Stimulated activated CD4-positive, alpha-beta T cell treated with anti-CD3 and anti-CD28 coated beads, Interleukin-12 subunit alpha, Interleukin-12 subunit beta, amount 100 ng/mL, for 24 hours (primary cell): ENCODE data around the gene OR9G1.
"Not testable (repeated sequence)": the region's sequence is repeated elsewhere in the genome, so short reads cannot be mapped to it uniquely, and the experiment has no call there.

Source experiments
- DNase-seq, 2 experiments: peaks; one replicate each; pipeline ENCODE4 v3.0.0-alpha.2; 2020; ENCODE audit warnings: low read depth in 2 of 2

Gene OR9G1, protein sequence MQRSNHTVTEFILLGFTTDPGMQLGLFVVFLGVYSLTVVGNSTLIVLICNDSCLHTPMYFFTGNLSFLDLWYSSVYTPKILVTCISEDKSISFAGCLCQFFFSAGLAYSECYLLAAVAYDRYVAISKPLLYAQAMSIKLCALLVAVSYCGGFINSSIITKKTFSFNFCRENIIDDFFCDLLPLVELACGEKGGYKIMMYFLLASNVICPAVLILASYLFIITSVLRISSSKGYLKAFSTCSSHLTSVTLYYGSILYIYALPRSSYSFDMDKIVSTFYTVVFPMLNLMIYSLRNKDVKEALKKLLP

DNA sequence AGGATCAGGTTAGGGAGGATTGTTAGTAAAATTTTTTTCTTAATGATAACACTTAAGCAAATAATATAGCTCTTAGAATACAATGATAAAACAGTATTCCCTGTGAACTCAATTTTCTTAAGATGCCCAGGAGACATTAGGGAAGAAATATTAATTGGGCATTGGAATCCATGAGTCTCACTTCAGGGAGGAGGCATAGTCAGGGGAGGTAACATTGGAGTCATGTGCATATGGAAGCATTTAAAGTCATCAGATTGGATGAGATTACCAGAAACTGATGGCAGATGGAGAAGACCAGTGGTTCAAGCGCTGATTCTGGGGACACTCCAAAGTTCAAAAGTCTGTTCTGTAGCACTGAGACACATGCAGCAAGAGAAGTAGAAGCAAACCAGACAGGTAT, at the start of gene OR9G1:
Gene OR9G1 (plus strand): TSS at position 301 of the 400 bp plus-strand sequence. CDS start 1,293 bp downstream, outside the sequence.
- no peak for DNase-seq

DNA sequence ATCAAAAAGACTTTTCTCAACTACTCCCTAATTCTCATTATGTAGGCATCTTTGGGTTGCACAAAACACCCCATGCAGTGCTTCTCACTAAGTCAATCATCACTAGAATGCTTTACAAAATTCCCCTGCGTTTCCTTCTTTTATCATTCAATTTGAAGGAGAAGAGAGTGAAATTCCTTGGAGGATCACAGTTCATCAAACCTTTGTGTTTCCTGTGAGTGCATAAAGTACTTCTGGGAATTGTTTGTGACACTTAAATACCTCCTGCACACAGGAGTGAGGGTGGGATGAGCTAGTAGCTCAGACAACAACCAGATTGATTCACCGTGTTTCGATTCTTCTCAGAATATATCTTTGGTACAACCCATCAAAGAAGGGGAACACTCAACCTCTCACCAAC, 39.1 kb upstream of the OR9G1 start:
- no peak for DNase-seq

DNA sequence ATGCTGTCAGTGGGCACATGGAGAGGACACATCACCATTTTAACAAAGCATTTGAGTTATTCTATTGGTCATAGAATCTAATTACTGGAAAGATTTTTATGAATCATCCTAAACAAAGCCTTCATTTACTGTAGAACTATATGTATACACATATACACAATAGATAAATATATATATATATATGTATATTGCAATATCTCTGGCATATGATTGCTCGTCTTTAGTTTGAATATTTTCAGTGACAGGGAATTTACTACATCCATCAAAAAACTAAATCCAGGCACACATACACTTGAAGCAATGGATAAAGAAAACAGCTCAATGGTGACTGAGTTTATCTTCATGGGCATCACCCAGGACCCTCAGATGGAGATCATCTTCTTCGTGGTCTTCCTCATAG, 35.5 kb upstream of the OR9G1 start, which contains the start of gene OR5AR1:
Gene OR5AR1 (plus strand): TSS at position 301 of the 400 bp plus-strand sequence. CDS start 0 bp downstream, at position 301.
- DNase-seq = no peak

DNA sequence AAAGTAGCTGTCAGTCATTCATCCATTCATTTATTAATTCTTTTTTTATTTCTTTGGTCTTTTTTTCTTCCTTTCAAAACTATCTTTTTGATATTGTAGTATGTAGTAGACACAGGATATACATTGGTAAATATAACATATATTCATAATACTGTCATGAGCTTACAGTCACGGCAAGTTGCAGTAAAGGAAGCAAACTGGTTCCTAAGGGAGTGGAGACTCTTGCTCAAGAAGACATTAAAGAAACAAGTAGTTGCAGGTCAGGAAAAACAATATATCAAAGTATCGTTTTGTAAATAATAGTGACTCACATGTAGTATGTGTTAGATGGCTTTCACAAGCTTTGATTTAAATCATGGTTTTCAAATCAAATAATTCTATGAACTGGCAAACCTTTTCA, 27.9 kb upstream of the OR9G1 start:
- DNase-seq = no peak

DNA sequence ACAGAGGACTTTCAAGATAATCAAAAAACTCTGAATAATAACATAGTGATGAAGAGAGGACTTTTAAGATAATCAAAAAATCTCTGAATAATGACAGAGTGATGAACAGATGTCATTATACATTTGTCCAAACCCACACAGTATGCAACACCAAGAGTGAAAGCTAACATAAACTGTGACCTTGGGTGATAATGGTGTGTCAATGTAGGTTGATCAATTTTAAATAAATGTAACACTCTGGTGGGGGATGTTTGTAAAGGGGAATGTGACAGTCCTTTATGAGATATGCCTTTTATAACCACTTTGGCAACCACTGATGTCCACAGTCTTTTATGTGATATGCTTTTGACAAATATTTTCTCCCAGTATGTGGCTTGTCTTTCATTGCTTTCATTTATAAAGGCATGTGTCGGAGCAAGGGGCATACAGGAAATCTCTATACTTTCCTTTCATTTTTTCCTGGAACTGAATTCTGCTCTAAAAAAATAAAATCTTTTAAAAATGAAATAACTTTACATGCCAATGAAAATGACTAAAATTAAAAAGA, 10.3 kb upstream of the OR9G1 start:
- no peak for DNase-seq

DNA sequence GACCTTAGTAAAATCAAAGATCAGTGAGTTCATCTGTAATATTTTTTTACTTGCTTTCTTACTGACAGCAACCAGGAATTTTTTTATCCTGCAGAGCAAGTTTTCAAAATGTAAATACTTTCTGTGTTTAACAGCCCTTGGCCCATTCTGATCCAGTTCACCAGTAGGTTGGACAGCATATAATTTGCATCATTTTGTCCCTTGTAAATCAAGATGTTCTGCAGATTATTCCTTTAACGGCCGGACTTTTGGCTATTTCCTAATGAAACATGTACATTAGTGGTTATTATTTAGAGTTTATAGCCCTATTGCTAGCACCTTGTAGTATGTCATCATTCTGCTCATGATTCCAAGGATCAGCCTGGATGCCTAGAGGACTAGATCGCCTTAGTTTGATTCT, 7.7 kb upstream of the OR9G1 start:
- not testable (repeated sequence) for DNase-seq

DNA sequence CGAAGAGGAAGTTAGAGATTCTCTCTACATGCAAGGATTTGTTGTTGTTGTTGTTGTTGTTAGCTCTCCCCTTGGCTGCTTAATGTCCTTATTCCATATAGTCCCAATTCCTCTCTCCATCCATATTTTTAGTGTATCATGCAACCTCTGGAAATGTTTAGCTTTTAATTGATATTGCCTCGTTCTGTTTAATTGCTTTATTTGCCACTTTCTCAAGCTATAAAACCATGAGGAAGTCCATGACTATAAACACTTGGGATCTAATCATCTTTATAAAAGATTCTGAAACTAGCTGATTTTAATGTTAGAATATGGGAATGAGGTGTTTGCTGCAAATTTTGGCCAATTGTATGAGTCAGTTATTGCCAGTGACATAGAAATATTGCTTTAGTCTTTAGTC, 5.5 kb upstream of the OR9G1 start:
- DNase-seq = no peak

DNA sequence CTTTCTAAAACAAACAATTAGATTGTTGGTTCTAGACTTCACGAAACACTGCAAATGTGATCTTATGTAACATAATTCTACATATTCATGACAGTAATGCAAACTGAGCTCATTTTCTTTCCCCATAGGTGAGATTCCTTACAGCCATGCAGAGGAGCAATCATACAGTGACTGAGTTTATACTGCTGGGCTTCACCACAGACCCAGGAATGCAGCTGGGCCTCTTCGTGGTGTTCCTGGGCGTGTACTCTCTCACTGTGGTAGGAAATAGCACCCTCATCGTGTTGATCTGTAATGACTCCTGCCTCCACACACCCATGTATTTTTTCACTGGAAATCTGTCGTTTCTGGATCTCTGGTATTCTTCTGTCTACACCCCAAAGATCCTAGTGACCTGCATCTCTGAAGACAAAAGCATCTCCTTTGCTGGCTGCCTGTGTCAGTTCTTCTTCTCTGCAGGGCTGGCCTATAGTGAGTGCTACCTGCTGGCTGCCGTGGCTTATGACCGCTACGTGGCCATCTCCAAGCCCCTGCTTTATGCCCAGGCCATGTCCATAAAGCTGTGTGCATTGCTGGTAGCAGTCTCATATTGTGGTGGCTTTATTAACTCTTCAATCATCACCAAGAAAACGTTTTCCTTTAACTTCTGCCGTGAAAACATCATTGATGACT, 1.5 kb downstream of the OR9G1 start:
- DNase-seq = no peak

DNA sequence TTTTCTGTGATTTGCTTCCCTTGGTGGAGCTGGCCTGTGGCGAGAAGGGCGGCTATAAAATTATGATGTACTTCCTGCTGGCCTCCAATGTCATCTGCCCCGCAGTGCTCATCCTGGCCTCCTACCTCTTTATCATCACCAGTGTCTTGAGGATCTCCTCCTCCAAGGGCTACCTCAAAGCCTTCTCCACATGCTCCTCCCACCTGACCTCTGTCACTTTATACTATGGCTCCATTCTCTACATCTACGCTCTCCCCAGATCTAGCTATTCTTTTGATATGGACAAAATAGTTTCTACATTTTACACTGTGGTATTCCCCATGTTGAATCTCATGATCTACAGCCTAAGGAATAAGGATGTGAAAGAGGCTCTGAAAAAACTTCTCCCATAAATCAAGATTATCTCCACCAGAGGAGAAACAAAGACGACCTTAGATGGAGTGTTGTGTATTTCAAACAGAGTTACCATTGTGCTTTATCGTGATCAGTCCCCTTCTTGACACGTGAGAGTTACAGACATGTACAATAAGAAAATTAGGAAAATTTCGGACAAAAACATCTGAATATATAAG, 2.1 kb downstream of the OR9G1 start:
- no peak for DNase-seq

DNA sequence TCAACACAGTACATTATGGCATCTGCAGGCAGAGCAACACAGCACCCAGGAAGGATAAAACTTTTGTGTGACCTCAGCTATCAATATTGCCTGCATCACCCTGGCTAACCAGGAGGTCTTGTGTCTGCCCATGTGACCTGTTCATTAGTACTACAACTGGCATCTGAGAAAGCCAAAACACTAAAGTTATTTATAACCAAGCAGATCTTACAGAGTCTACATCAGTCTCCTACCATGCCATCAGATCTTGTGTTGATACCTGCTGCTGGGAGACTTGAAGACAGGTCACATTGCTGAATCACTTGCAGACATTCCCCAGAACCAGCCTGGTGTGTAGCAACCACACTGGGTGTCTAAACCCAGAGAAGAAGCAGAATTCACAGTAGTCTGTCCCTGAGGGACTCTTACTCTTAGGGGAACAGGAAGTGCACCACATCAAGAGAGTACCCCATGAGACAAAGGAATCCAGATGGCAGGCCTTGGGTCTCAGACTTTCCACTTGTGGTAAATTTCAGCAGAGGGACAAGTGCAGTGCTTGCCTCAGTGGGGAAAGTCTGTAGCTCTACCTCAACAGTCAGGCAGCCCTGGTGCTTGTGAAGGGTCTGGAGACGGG, 7.0 kb downstream of the OR9G1 start:
- DNase-seq = no peak

DNA sequence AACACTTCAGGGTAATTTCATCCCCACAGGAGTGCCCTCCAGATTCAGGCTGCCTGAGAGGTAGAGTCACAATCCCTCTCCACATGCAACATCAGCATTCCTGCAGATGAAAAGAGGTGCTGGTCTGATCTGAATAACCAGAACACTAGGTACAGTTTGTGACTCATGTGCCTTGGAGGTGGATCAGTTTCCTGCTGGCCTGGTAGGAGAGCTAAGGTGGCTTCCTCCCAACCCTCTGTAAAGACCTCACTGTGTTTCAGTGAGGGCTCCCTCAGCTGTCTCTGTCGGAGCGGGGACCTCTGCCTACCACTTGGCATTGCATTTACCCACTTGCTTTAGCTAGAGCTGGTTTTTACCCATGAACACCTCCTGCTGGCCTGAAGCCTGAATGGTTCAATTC, 7.6 kb downstream of the OR9G1 start:
- no peak for DNase-seq

DNA sequence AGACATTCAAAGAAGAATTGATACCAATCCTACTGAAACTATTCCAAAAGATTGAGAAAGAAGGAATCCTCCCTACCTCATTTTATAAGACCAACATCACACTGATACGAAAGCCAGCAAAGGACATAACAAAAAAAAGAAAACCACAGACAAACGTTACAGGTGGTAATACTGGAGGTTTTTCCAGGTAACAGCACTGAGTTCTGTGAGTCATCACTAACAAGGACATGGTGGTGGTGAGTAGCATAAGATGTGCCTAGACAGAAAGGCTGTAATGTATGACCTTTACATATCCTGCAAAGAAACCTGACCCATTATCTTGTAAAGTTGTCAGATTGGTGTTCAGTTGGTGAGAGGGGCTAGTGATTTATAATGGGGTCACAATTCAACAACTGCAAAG, 15.3 kb downstream of the OR9G1 start:
- DNase-seq = no peak

DNA sequence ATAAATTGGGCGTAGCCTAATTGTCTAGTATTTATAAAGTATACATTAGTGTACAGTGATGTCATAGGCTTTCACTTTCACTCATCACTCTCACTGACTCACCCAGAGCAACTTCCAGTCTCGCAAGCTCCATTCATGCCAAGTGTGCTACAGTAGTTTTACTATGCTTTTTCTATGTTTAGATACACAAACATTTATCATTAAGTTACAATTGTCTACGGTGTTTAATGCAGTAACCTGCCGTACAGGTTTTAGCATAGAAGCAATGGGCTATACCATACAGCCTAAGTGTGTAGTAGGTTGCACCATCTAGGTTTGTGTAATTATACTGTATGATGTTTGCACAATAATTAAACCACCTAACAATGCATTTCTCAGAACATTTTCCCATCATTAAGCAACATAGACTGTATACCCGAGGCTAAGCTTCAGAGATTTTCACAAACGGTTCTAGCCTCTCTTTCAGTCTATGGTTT, 17.5 kb downstream of the OR9G1 start:
- no peak for DNase-seq

DNA sequence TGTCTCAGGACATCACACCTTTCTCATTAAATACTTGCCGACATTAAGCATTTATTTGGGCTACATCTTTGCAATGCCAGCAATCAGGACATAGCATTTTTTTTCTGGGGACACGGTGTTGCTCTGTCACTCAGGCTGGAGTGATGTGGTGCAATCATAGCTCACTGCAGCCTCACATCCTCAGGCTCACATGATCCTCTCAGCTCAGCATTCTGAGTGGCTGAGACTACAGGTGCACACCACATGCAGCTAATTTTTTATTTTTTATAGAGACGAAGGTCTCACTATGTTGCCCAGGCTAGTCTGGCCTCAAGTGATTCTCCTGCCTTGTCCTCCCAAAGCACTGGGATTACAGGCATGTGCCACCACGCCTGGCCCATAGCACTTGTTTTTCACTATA, 21.6 kb downstream of the OR9G1 start:
- no peak for DNase-seq

DNA sequence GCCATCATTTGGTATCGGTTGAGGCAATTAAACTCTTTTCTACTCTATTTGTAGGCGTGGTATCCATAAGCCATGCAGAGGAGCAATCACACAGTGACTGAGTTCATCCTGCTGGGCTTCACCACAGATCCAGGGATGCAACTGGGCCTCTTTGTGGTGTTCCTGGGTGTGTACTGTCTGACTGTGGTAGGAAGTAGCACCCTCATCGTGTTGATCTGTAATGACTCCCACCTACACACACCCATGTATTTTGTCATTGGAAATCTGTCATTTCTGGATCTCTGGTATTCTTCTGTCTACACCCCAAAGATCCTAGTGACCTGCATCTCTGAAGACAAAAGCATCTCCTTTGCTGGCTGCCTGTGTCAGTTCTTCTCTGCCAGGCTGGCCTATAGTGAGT, 41.2 kb downstream of the OR9G1 start:
- DNase-seq = no peak

DNA sequence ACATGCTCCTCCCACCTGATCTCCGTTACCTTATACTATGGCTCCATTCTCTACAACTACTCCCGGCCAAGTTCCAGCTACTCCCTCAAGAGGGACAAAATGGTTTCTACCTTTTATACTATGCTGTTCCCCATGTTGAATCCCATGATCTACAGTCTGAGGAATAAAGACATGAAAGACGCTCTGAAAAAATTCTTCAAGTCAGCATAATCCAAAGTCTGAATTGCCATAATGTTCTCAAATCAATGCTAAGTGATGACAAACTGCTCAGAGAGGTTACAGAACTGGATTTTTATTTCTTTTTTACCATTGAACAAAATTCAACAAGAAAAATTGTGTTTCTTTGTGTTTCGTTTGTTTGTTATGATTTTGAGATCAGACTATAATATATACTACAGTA, 42.0 kb downstream of the OR9G1 start:
- no peak for DNase-seq

DNA sequence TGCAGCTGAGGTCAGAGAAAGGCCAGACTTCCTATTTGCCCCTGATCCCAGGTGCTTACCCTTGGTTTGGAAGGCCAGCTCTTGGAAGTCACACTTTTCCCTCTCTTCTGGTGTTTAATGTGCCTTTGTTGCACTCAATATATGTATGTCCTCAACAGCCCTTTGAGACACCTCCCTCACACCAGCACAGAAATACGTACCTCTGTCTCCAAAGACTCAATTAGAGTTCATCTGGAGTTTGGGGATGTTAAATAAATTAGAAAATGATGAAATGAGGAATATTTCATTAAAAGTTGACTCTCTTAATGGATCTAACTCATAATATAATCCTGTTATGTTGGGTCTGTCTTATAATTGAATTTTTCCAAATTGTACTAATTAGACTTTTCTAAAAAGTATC, 49.7 kb downstream of the OR9G1 start, which contains the start of gene OR9G4:
Gene OR9G4 (minus strand): TSS at position 101 of the 400 bp plus-strand sequence. CDS start 4,931 bp downstream, outside the sequence.
- DNase-seq = no peak

DNA sequence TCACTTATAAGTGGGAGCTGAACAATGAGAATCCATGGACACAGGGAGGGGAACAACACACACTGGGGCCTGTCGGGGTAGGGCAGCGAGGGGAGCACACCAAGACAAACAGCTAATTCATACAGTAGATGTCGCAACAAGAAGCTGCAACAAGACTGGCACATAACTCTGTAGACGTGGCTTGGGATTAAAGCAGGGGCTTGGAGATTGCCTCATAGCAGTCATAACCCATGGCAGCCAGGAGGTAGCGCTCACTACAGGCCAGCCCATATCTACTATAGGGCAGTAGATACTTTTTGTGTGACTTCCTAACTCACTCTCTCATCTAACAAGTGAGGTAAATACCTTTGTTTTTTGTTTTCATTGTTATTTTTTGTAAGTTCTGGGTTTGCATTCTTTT, 51.3 kb downstream of the OR9G1 start:
- no peak for DNase-seq

DNA sequence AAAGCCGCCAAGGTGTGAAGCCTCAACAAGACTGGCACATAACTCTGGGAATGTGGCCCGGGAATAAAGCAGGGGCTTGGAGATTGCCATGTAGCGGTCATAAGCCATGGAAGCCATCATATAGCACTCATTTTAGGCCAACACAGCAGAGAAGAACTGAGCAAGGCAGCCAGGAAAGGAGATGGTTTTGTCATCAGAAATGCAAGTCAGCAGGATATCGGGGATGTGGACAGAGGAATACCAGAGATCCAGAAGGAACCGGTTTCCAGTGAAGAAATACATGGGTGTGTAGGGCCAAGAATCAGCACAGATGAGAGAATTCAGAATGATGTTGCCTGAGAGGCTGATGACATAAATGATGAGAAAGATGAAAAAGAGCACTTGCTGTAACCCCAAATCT, 52.6 kb downstream of the OR9G1 start:
- DNase-seq = no peak
